GM19455 (cell line): Measurements from ENCODE around the gene IL11.
"Not testable (repeated sequence)": the region's sequence is repeated elsewhere in the genome, so short reads cannot be mapped to it uniquely, and the experiment has no call there.

Source experiments
- ATAC-seq: cut with Tn5 transposase; IDR thresholded peaks from one replicate; pipeline ENCODE4 v1.9.1; 2021; ENCODE audit not compliant: unreplicated experiment

IL11 gene

DNA sequence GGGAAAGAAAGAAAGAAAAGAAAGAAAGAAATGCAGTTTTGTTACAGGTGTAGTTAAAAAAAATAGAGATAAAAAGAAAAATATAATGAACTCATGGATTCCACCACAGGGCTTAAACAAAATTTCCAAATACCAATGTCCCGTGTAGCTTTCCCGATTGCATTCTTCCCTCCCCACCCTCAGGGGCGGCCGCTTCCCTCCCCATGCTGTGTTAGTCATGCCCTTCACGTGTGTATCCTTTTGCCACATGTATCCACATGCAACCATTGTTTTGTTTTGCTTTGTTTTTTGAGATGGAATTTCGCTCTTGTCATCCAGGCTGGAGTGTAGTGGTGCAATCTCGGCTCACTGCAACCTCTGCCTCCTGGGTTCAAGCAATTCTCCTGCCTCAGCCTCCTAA, 34.2 kb downstream of the IL11 start:
- ATAC-seq, result no peak

DNA sequence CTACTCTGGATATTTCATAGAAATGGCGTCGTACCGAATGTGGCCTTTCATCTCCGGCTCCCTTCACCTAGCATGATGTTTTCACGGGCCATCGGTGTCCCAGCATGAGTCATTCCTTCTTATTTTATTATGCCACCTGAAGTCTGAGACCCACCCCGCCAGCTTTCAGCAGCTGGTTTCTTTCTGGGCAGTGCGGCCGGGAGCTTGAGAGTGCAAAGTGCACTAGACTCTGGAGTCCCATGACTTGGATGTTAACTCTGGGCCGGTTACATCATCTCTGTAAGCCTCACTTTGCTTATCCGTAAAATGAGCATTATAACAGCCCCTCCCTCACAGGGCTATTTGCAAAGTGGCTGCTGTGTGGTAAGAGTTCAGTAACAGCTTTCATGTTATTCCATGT, 36.4 kb downstream of the IL11 start:
- no peak for ATAC-seq

DNA sequence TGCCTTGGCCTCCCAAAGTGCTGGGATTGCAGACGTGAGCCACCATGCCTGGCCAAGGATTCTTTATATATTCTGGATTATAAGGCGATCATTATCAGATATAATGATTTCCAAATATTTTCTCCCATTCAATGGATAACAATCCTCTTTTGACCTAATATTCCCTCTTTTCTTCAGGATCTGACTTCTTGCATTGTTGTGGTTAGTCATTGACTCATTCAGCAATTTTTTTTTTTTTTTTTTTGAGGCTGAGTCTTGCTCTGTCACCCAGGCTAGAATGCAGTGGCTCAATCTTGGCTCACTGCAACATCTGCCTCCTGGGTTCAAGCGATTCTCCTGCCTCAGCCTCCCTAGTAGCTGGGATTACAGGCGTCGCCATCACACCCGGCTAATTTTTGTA, 40.5 kb downstream of the IL11 start:
- not testable (repeated sequence) for ATAC-seq

DNA sequence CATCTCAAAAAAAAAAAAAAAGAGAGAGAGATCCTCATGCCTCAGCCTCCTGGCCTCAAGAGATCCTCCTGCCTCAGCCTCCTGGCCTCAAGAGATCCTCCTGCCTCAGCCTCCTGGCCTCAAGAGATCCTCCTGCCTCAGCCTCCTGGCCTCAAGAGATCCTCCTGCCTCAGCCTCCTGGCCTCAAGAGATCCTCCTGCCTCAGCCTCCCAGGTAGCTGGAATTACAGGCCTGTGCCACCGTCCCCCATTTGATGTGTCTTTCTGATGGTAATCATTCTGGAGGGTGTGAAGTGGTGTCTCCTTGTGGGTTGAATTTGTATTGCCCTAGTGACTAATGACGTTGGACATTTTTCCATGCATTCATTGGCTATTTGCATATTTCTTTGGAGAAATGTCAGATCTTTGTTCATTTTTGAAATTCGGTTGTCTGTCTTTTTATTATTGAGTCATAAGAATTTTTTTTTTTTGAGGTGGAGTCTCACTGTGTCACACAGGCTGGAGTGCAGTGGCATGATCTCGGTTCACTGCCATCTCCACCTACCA, 41.4 kb downstream of the IL11 start:
- ATAC-seq, result not testable (repeated sequence)

DNA sequence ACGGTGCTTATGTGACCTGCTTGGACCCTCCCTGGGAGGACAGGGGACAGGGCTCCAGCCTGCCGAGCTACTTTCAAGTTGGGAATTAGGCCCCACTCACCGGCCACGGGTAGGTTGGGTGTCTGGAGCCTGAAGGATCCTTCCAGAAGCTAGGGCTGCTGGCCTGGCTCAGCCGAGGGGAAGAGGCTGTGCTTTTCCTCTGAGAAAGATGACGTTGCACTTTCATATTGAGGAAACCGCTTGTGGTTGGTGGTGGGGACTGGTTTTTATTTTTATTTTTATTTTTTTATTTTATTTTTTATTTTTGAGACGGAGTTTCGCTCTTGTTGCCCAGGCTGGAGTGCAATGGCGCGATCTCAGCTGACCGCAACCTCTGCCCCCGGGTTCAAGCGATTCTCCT, 45.1 kb downstream of the IL11 start, which contains the start of gene TMEM150B:
TSS of gene TMEM150B (minus strand) at position 170 of the 400 bp plus-strand sequence. CDS start 4,305 bp downstream, outside the sequence.
- ATAC-seq, result no peak

DNA sequence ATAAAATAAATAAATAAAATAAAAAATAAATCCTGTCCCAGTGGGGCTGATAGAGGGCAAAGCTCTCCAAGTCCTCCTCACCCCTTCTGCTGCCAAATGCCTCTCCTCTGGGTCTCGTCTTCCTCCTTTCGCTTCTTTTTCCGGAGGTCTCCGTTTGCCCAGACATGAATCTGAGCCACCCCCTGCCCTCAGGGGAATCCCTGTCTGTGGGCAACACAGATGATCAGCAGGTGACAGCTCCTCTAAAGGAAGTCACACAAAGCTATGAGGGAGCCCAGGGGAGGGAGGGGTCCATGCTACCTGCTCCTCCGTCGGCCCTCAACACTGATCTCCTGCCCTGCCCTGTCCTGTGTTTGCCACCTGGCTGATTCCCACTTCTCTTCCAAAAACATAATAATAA, 45.6 kb downstream of the IL11 start:
- no peak for ATAC-seq

DNA sequence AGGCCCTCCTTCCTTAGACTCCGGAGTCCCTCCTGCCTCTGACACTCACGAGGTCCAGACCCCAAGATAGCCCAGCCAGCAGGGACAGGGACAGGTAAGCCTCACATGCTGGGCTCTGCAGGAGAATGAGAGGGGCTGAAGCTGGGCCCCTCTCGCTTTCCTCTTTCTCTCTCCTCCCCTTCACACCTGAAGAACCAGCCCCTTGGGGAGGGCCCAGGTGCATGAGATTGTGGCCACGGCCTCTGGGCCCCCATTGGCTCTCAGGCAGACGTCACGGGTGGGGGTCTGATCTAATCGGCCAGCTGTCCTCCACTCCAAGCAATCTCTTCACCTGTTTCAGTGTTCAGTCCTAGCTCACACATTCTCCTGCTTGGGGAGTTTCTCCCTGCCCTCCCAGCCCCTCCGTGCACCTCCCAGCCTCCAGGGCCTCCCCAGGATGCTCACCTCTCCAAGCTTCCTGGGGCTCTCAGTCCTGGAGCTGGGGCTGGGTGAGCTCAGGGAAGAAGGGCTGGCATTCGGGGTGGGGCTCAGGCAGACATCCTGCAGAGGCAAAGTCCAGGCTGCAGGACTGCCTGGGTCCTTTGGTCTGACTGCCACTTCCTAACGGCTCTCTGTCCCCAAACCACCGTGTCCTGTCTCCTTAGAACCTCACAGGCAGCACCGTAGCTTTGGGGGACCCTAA, 47.9 kb downstream of the IL11 start:
- no peak for ATAC-seq

DNA sequence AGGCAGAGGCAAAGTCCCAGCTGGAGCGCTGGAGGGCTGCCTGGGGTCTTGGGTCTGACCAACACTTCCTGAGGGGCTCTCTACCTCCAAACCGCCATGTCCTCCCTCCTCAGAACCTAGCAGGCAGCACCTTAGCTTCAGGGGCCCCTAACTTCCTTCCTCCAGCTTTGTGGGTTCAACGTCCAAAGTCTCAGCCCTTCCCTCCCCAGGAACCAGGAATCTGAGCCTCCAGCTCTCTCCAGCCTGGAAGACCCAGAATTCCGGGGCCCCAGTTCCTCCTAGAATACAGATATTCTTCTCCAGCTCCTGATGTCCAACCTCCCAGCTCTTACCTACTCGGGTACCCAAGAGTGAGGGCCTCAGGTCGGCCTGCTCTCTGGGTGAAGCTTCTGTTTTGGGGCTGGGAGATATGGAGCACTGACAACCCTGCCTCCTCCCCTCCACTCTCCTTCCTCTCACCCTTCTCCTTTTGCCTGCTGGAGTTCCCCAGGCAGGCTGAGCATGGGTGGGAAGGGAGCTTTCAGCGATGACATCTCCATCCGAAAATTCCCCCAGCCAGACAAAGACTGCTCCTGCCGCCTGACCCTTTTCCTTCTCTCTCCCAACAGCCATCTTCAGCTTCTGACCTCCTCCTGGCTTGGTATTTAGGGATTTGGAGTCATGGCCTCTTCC, 48.7 kb downstream of the IL11 start:
- ATAC-seq, result no peak

DNA sequence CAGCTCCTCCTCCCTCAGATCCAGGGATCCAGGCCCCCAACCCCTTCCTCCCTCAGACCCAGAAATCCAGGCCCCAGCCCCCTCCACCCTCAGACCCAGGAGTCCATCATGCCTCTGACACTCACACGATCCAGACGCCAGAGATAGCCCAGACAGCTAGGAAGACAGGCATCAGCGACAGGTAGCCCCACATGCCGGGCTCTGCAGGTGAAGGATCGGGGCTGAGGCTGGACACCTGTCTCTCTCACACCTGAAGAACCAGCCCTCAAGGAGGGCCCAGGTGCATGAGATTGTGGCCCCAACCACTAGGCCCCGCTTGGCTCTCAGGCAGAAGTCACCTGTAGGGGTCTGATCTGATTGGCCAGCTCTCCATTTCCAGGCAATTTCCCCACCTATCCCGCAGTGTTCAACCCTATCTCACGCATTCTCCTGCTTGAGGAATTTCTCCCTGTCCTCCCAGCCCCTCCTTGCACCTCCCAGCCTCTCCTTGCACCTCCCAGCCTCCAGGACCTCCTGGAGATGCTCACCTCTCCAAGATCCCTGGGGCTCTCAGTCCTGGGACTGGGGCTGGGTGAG, 49.3 kb downstream of the IL11 start:
- ATAC-seq, result no peak

DNA sequence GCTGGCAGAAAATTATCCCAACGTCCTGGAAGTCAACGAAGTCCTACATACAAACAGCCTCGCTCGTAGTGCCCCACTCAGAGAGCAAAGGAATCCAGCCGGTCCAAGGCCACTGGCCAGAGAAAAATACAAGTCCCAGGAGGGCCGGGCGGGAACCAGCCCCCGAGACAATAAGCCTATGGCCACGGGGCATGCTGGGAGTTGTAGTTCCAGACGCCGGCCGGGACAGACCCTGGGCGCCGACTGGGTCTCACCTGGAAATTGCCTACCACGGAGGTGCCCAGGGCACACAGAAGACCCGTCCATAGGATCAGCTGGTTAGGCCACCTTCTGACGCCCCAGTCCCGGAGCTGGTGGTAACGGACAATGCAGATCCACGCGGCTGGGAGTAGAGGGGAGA, 50.5 kb downstream of the IL11 start:
- no peak for ATAC-seq

DNA sequence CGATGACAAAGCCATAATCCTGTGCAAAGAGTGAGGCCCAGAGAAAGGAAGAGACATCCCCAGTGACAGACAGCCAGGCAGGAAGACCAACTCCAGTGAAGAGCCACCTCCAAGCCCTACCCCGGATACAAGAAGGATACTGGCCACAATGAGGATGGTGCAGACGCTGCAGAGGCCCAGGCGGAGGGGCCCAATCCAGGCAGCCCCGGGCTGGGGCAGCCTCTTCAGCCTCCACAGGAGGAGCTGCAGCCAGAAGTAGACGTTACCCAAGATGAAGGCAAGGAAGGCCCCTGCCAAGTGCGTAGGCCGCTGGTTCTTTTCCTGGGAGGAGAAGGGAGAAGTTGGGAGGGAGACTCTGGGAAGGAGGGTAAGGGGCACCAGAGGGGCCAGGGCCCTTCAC, 53.6 kb downstream of the IL11 start:
- no peak for ATAC-seq

DNA sequence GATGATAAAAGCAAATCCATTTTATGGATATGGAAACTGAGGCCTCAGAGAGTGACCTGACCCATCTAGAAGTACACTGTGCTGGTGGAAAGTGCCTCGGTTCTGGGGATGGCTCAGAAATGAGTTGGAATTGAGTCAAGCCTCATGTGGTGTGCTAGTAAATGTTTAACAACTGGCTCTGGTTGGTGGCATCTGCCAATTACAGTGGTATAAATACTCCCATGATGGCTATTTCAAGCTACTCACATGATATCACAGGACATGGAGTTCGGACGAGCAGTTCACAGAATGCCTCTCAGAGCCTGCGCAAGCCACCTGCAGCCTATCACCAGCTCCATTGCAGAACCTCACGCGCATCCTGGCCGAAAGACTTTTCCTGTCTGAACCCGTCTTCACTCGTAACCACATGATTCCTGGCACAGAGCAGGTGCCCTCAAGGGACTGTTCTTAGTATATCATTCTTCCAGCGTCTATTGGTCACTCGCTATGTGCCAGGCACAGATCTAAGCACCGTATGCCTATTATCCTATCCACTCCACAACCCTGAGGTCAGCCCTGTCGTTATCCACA, 54.2 kb downstream of the IL11 start:
- no peak for ATAC-seq

DNA sequence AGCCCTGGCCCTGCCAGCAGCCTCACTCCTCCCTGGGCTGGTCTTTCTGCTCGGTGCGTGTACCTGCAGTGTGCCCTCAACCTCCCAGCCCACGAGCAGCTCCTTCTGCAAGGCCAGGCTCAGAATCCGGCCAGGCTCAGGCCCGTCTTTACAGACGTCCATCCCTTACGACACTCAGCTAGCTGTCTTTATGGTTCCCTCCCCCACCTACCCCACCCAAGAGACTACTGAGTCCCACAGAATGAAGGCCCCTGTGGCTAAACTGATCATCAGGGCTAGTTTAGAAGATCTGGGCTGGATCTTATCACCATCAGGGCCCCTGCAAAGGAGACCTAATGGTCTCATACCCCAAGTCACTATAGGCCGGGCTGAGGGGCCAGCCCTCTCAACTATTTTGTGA, 55.9 kb downstream of the IL11 start:
- no peak for ATAC-seq
